Activated CD4-positive, CD25-positive, alpha-beta regulatory T cell treated with anti-CD3 and anti-CD28 coated beads, Interleukin-2, amount 50 U/mL, for 24 hours (primary cell): Measurements from ENCODE around the gene CAMK2A.
A peak's percentile ranks its signal among the peaks of the same experiment; 100 is the strongest.

ENCODE experiments used
- ATAC-seq, 2 donors: fragments of 150-1000 bp; cut with Tn5 transposase; one replicate each; pipeline ENCODE4 v1.10.0; 2021; ENCODE audit warnings: mild to moderate bottlenecking in 1 of 2, moderate library complexity in 1 of 2

The CAMK2A gene

DNA sequence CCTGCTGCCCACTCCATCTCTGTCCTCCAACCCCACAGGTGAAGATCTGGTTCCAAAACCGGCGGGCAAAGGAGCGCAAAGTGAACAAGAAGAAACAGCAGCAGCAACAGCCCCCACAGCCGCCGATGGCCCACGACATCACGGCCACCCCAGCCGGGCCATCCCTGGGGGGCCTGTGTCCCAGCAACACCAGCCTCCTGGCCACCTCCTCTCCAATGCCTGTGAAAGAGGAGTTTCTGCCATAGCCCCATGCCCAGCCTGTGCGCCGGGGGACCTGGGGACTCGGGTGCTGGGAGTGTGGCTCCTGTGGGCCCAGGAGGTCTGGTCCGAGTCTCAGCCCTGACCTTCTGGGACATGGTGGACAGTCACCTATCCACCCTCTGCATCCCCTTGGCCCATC is 106.1 kb downstream of the CAMK2A start:
- ATAC-seq, result no peak

DNA sequence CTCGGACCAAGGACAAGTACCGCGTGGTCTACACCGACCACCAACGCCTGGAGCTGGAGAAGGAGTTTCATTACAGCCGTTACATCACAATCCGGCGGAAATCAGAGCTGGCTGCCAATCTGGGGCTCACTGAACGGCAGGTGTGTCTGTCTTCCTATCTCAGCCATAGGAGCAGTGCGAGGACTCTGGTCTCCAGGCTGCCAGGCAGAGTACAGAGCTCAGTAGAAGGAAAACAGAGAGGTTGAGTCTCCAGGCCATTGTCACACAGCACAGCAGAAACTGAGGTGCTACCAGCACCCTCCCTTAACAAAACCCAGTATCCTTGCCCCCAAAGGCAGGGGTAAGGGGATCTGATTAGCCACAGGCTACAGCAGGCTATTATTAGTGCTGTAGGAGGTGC is 106.8 kb downstream of the CAMK2A start:
- ATAC-seq, result no peak

DNA sequence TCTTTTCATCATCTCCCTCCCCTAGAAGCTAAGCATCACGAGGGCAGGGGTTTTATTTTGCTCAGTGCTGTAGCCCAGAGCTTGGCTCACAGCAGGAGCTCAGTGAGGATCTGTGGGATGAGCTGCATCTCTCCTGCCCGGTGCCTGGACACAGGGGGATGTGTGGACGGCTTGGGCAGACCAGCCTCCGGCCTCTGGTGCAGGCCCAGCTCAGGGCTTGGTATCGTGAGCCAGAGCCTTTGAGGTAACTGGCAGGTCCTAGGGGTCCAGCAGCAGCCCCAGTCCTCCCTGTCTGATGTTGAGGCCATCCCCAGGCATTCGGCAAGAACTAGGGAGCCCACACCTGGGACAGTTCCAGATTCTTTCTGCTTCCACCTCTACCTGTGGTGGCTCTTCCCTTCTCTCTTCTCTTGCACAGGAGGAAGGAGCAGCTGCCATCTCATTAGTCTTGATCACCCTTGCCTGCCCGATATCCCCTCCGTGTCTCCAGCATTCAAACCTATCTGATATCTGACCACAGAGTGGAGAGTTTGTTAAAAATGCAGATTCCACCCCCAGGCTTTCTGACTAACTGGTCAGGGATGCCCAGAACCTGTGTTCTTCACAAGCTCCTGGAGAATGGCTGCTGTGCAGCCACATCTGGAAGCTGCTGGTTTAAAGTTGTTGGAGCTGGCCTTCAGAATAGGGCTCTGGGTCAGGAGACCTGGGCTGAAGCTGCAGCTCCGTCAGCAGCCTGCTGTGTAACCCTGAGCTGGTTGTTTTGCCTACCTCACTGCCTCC is 107.6 kb downstream of the CAMK2A start:
- ATAC-seq, result no peak

DNA sequence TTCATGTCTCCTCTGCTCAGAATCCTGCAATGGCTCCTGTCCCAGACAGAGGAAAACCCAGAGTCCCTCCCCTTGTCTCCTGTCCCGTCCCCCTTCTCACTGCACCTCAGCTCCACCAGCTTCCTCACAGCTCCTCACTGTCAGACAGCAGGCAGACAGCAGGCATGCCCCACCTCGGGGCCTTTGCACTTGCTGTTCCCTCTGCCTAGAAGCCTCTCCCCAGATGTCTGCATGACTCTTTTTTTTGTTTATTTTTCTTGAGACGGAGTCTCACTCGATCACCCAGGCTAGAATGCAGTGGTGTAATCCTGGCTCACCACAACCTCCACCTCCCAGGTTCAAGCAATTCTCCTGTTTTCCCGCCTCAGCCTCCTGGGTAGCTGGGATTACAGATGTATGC is 108.5 kb downstream of the CAMK2A start:
- ATAC-seq, result no peak

DNA sequence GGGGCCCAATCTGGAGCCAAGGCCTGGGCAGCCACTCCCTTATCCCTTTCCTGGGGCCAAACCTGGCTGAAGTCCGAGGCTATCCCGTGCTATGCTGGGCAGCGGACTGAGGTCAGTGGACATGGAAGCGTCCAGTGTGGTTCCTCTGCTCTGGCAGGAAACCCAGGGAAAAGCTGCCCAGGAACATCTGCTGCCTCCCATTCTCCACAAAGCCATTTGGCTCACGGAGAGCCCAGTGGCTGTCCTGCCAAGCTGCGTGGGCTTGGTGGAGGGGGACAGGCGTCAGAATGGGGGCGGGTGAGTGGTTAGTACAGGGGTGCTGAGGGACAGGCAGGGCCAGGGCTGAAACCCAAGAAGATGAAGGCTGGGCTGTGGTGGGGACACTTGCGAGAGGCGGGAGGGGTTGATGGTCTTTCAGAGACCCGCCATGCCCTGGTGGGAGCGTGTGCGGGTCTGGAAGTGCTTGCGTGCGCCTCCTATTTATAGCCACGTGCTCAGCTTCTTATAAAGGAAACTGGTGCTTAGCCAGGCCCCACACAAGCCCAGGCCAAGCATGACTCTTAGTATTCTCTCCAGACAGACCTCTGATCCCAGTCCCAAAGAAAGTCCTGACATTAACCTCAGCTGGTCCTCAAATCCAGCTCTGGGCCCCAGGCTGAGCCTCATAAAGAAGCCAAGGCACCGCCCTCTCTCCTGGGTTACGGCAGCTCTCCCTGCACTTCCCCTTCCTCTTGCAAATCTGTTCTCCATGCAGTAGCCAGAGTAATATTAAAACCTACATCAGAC is 109.1 kb downstream of the CAMK2A start:
- ATAC-seq, result no peak

DNA sequence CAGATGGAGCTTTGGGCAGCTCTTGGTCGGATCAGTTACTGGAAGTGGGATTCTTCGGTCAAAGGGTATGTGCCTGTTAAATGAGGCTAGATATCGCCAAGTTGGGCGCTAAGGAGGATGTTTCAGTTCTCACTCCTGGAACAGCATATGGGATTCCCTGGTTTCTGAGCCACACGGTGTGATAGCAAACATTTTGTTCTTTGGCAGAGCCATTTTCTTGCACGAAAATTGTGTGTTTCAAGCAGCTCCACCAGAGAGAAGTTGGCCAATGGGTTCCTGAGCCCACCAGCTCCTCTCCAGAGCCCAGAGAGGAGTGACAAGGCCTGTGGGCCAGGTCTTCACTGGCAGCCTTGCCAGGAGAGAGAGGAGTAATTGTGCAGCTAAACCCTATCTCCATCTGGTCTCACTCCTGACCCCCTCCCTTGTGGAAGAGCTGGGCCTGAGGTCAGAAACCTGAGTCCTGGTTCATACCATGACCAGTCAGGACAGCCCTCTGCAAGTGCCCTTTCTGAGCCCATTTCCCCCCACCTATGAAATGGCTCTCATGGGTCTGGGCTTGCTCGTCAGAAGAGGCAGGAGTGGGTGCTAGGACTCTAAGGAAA is 110.5 kb downstream of the CAMK2A start:
- ATAC-seq, result no peak

DNA sequence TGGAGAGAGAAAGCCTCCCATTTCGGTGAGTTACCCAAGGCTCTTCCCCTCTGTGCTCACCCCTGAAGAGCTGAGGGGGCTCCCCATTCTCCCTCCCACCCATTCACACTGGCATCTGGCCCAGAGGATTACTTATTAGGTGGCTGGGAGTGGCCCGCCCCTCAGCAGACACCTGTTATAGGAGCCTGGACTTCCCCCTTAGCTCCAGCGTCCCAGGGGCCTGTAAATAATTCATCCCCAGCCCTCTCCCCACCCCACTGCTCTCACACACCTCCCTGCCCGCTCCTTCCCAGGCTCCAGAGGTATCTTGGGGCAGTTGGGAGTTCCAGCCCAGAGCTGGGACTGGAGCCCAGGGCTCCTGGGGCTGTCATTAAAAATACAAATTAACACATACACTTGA is 111.3 kb downstream of the CAMK2A start:
- no peak for ATAC-seq

DNA sequence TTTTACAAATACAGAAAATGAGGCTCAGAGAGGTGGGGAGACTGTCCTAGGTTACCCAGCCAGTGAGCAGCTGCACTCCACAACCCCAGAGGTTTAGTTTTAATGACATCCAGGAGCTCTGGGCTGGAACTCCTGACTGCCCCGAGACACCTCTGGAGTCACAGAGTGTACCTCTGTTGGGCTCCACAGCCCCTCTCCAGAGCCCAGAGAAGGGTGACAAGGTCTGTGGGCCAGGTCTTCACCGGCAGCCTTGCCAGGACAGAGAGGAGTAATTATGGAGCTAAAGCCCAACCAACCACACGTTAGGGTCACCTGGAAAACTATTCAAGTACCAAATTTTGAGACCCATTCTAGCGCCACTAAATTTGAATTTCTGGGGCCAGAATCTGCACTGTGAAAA is 111.9 kb downstream of the CAMK2A start:
- ATAC-seq, result no peak

DNA sequence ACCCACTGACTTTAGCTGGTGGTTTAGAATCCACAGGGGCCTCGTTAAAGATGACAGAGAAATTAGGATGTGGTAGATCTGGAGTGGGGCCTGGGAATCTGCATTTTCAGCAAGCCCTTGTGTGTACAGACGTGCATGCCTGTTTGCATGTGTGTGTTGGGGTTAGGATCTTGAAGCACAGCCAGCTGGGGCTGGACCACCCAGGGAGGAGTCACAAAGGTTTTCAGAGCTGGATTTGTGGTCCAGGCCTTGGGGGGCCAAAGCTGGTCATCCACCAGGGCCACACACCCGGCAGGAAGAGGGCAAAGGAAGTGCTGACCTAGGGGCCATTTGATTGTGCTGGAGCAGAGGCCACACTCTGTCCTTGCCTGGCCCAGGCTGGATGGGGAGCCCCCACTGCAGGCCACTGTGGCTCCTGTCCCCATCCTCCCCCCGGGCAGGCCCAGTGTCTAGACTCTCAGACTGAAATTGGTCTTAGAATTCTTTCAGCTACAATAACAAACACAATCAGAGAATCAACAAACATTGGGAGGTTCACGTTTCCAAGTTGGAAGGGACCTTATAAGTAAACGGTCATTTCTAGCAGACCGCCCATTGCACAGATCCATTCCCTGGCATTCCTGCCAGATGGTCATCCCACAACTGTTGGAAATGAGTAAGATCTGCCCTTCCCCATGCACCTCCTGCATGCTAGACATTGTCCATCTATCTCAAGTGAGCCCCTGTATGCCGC is 112.7 kb downstream of the CAMK2A start:
- ATAC-seq, result no peak

DNA sequence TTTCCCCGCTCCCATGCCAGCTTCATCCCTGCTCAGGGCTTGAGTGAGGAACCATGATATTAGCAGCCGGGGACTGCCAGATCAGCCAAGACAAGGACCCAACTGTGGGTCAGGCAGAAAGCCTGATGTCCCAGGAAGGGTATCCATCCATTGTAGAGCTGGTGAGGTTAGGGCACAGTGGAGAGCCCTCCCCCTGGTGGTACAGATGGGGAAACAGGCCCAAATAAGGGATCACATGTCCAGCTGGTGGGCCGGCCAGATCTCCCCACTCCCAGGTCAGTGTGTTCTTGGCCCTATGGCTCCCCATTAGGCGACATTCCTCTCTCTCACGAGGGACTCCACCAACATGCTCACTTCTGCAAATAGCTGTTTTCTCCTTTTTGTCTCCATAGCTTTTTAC is 114.0 kb downstream of the CAMK2A start:
- ATAC-seq, result no peak

DNA sequence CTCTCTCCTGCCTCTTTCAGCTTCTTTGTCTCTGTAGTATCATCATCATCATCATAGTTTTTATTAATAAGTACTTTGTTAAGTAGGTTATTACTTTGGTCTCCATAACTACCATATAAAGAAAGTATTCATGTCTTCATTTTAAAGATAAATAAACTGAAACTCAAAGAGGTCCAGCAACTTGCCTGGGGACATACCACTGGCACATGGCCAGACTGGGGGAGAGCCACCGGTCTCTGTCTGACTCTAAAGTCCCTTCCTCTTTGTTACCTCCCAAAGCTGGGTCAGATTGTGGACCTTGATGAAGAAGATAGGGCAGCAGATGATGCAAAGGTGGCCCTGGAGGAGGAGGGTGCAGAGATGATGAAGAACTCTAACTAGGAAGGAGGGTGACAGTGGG is 114.5 kb downstream of the CAMK2A start:
- ATAC-seq, result no peak

DNA sequence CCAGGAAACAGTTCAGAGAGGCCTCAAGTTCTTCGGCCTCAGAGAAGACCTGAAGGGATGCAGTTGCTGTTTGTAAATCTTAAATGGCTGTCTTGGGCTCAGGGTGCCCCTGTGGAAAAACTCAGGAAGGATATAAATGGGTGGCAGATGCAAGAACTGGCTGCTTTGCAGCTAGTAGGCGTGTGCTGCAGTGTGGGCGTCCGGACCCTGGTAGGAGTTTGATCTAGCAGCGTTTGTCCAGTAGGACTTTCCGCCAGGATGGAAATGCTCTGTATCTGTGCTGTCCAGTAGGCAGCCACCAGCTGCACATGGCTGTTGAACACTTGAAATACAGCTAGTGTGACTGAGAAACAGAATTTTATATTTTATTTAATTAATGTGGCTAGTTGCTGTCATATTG is 115.3 kb downstream of the CAMK2A start:
- ATAC-seq, result no peak

DNA sequence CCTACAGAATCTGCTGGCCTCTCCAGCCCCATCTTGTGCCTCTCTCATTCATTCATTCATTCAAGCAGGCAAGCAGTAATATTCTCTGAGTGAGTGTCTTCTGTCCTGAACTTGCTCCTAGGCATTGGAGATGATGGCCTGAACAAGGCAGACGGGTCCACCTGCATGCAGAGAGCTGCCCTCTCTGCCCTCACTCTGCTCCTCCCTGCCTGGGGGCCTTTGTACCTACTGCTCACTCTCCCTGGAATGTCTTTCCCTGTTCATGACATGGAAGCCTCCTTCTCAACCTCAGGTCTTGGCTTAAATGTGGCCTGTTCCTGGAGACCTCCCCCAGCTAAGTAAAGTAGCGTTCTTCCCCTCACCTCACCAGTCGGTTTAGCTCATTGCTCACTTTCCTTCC is 116.4 kb downstream of the CAMK2A start:
- ATAC-seq, result no peak

DNA sequence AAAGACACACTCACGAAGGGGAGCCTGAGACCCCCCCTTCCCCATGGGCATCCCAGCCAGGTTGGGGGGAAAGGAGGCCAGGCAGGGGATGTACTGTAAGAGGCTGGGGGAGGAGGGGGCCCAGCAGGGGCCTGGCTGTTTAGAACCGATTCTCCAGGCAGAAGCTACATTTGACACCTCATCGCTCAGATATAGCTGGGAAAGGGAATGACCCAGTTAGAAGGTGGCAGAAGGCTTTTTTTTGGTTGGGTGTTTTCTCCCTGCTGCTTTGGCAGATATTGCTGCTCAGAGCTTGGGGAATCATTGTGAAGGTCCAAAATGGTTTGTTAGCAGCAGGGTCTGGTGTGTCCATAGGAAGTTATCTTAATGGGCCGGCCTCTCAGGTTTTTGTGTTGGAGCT is 117.0 kb downstream of the CAMK2A start:
- ATAC-seq, result no peak

DNA sequence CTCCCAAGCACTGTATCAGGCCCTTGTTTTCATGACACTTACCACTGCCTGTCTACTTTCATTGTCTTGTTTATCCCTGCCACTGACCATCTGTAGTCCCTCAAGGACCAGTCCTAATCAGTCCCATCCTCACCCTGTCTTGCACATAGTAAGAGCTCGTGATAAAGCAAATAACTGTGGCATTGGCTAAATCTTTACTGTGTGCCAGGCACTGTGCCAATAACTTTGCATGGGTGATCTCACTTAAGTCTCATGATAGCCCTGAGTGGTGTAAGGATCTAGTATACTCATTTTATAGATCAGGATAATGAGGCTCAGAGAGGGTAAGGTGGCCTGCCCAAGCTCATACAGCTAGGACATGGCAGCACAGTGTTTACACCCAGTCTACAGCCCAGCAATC is 117.4 kb downstream of the CAMK2A start:
- peak in 1 of 2 donors; percentile 19 for ATAC-seq
